Stimulated activated naive B cell treated with anti-CD40 and anti-IgM and Interleukin-4, amounts not matched to agents 10 μg/mL and 1 μg/mL and 100 μg/mL, for 72 hours (primary cell): ENCODE measurements around the gene DNASE1L3.
"Not testable (repeated sequence)": the region's sequence is repeated elsewhere in the genome, so short reads cannot be mapped to it uniquely, and the experiment has no call there.

Experiments used
- ATAC-seq, 2 donors: fragments of 150-1000 bp; cut with Tn5 transposase; replicated peaks; 2 replicates each; pipeline ENCODE4 v1.10.0; 2021; ENCODE audit warnings: moderate library complexity in 1 of 2
- DNase-seq: peaks from one replicate; pipeline ENCODE4 v3.0.0; 2021
- H3K27ac Mint-ChIP-seq: one replicate; pipeline ENCODE4 v1.8.0; 2022; ENCODE audit warnings: mild to moderate bottlenecking, mixed read lengths
- H3K27me3 Mint-ChIP-seq, 2 donors: one replicate each; pipeline ENCODE4 v1.8.0; 2022; ENCODE audit warnings: mixed read lengths in 2 of 2
- H3K36me3 Mint-ChIP-seq, 2 donors: one replicate each; pipeline ENCODE4 v1.8.0; 2022; ENCODE audit warnings: mixed read lengths in 2 of 2, mild to moderate bottlenecking in 1 of 2
- H3K4me1 Mint-ChIP-seq, 2 donors: one replicate each; pipeline ENCODE4 v1.8.0; 2022; ENCODE audit warnings: mixed read lengths in 2 of 2, mild to moderate bottlenecking in 1 of 2
- H3K4me3 Mint-ChIP-seq, 2 donors: one replicate each; pipeline ENCODE4 v1.8.0; 2022; ENCODE audit warnings: mild to moderate bottlenecking in 2 of 2, mixed read lengths in 2 of 2, moderate library complexity in 1 of 2
- H3K9me3 Mint-ChIP-seq, 2 donors: one replicate each; pipeline ENCODE4 v1.8.0; 2022; ENCODE audit warnings: mixed read lengths in 2 of 2, mild to moderate bottlenecking in 1 of 2

The DNASE1L3 gene

GRCh38 chr3:58217209-58217811 lies 6.5 kb upstream of the DNASE1L3 start:
- Mint-ChIP-seq H3K4me3 (peak overlapping the region; percentile 37 to 69), H3K36me3 (no peaks in the 10 kb centered on the region), H3K4me1 (peaks cover 42 to 54% of the 10 kb centered on the region in 2 donors), H3K27ac (peak overlapping the region; percentile 72), H3K27me3 (no peaks in the 10 kb centered on the region), H3K9me3 (no peaks in the 10 kb centered on the region)
- peak; percentile 67 for DNase-seq
- ATAC-seq = peak; percentile 34 to 39

GRCh38 chr3:58216496-58217195 lies 5.9 kb upstream of the DNASE1L3 start:
- ATAC-seq = no peak
- Mint-ChIP-seq H3K36me3 (no peaks in the 10 kb centered on the region), H3K27me3 (no peaks in the 10 kb centered on the region), H3K4me1 (peaks cover 42 to 60% of the 10 kb centered on the region in 2 donors), H3K27ac (no peak overlapping the region), H3K9me3 (no peaks in the 10 kb centered on the region), H3K4me3 (no peak overlapping the region)
- no peak for DNase-seq

- H3K4me1 Mint-ChIP-seq = peaks cover 45 to 72% of the 10 kb centered on the region in 2 donors
- no peaks in the 10 kb centered on the region for H3K9me3 Mint-ChIP-seq
- no peak for DNase-seq
- H3K36me3 Mint-ChIP-seq = no peaks in the 10 kb centered on the region
- no peaks in the 10 kb centered on the region for H3K27me3 Mint-ChIP-seq
- ATAC-seq = peak; percentile 30 to 41
- peak overlapping the region; percentile 63 to 64 for H3K4me3 Mint-ChIP-seq
- peak overlapping the region; percentile 97 for H3K27ac Mint-ChIP-seq
Measured at GRCh38 chr3:58215317-58216025, 4.7 kb upstream of the DNASE1L3 start.

GRCh38 chr3:58214484-58215316 lies 3.9 kb upstream of the DNASE1L3 start:
- peak; percentile 85 for DNase-seq
- Mint-ChIP-seq H3K36me3 (no peaks in the 10 kb centered on the region), H3K4me1 (peaks cover 48 to 80% of the 10 kb centered on the region in 2 donors), H3K4me3 (peak overlapping the region; percentile 63 to 64), H3K9me3 (no peaks in the 10 kb centered on the region), H3K27ac (peak overlapping the region; percentile 97), H3K27me3 (no peaks in the 10 kb centered on the region)
- ATAC-seq = peak; percentile 87 to 88

GRCh38 chr3:58209933-58210332 lies 839 bp downstream of the DNASE1L3 start:
- Mint-ChIP-seq H3K9me3 (no peaks in the 10 kb centered on the region), H3K4me3 (no peak overlapping the region), H3K36me3 (no peaks in the 10 kb centered on the region), H3K27ac (peak overlapping the region; percentile 88), H3K27me3 (no peaks in the 10 kb centered on the region), H3K4me1 (peaks cover 31 to 61% of the 10 kb centered on the region in 2 donors)
- no peak for ATAC-seq
- no peak for DNase-seq

GRCh38 chr3:58207954-58208353 lies 2.8 kb downstream of the DNASE1L3 start:
- Mint-ChIP-seq H3K27me3 (no peaks in the 10 kb centered on the region), H3K27ac (no peak overlapping the region), H3K4me1 (peaks cover 25 to 63% of the 10 kb centered on the region in 2 donors), H3K36me3 (peaks cover 0 to 4% of the 10 kb centered on the region in 2 donors), H3K9me3 (peaks cover 0 to 1% of the 10 kb centered on the region in 2 donors), H3K4me3 (no peak overlapping the region)
- ATAC-seq (no peak), DNase-seq (no peak)

GRCh38 chr3:58206406-58207011 lies 4.3 kb downstream of the DNASE1L3 start:
- Mint-ChIP-seq H3K27me3 (no peaks in the 10 kb centered on the region), H3K9me3 (peaks cover 1 to 2% of the 10 kb centered on the region in 2 donors), H3K4me3 (no peak overlapping the region), H3K4me1 (peaks cover 28 to 65% of the 10 kb centered on the region in 2 donors), H3K27ac (no peak overlapping the region), H3K36me3 (peaks cover 4 to 7% of the 10 kb centered on the region in 2 donors)
- ATAC-seq = no peak
- DNase-seq = no peak

- peaks cover 4 to 9% of the 10 kb centered on the region in 2 donors for H3K36me3 Mint-ChIP-seq
- H3K9me3 Mint-ChIP-seq = peaks cover 1 to 4% of the 10 kb centered on the region in 2 donors
- no peak overlapping the region for H3K4me3 Mint-ChIP-seq
- no peaks in the 10 kb centered on the region for H3K27me3 Mint-ChIP-seq
- DNase-seq = no peak
- H3K4me1 Mint-ChIP-seq = peaks cover 32 to 65% of the 10 kb centered on the region in 2 donors
- H3K27ac Mint-ChIP-seq = peak overlapping the region; percentile 79
- ATAC-seq = no peak
Measured at GRCh38 chr3:58205981-58206380, 4.8 kb downstream of the DNASE1L3 start.

- no peak for ATAC-seq
- H3K27me3 Mint-ChIP-seq = no peaks in the 10 kb centered on the region
- peaks cover 38 to 65% of the 10 kb centered on the region in 2 donors for H3K4me1 Mint-ChIP-seq
- H3K9me3 Mint-ChIP-seq = peaks cover 1 to 4% of the 10 kb centered on the region in 2 donors
- H3K36me3 Mint-ChIP-seq = peaks cover 6 to 10% of the 10 kb centered on the region in 2 donors
- no peak overlapping the region for H3K4me3 Mint-ChIP-seq
- H3K27ac Mint-ChIP-seq = no peak overlapping the region
- no peak for DNase-seq
Measured at GRCh38 chr3:58204720-58205119, 6.1 kb downstream of the DNASE1L3 start.

GRCh38 chr3:58203541-58203940 lies 7.2 kb downstream of the DNASE1L3 start:
- H3K27ac Mint-ChIP-seq = peak overlapping the region; percentile 81
- DNase-seq = no peak
- peaks cover 6 to 12% of the 10 kb centered on the region in 2 donors for H3K36me3 Mint-ChIP-seq
- H3K27me3 Mint-ChIP-seq = no peaks in the 10 kb centered on the region
- H3K9me3 Mint-ChIP-seq = peaks cover 1 to 4% of the 10 kb centered on the region in 2 donors
- ATAC-seq = no peak
- H3K4me3 Mint-ChIP-seq = no peak overlapping the region
- H3K4me1 Mint-ChIP-seq = peaks cover 40 to 69% of the 10 kb centered on the region in 2 donors

GRCh38 chr3:58202917-58203360 lies 7.8 kb downstream of the DNASE1L3 start:
- DNase-seq (peak; percentile 57), ATAC-seq (peak; percentile 88 to 89)
- no peaks in the 10 kb centered on the region for H3K27me3 Mint-ChIP-seq
- H3K4me1 Mint-ChIP-seq = peaks cover 45 to 74% of the 10 kb centered on the region in 2 donors
- peak overlapping the region; percentile 81 for H3K27ac Mint-ChIP-seq
- H3K36me3 Mint-ChIP-seq = peaks cover 6 to 12% of the 10 kb centered on the region in 2 donors
- H3K9me3 Mint-ChIP-seq = peaks cover 1 to 4% of the 10 kb centered on the region in 2 donors
- peak overlapping the region; percentile 41 to 55 for H3K4me3 Mint-ChIP-seq

GRCh38 chr3:58201451-58201850 lies 9.3 kb downstream of the DNASE1L3 start:
- ATAC-seq, H3K27me3 Mint-ChIP-seq, H3K9me3 Mint-ChIP-seq, DNase-seq: not testable (repeated sequence)
- Mint-ChIP-seq H3K4me3 (peak overlapping the region; percentile 7 to 40), H3K4me1 (peaks cover 54 to 82% of the 10 kb centered on the region in 2 donors), H3K36me3 (peaks cover 7 to 18% of the 10 kb centered on the region in 2 donors), H3K27ac (peak overlapping the region; percentile 37)

- Mint-ChIP-seq H3K9me3 (peaks cover 1 to 4% of the 10 kb centered on the region in 2 donors), H3K4me3 (peak overlapping the region; percentile 14 to 17), H3K4me1 (peaks cover 50 to 78% of the 10 kb centered on the region in 2 donors), H3K27ac (peak overlapping the region; percentile 62), H3K27me3 (no peaks in the 10 kb centered on the region), H3K36me3 (peaks cover 8 to 19% of the 10 kb centered on the region in 2 donors)
- ATAC-seq (no peak), DNase-seq (no peak)
Measured at GRCh38 chr3:58200846-58201355, 9.9 kb downstream of the DNASE1L3 start.
